OCI-LY3 (cell line): Measurements from ENCODE around the gene TWIST2.

ENCODE experiments used
- CTCF ChIP-seq: fragments of 200-600, 300-600 bp; sonication (generic); IDR thresholded peaks from 2 replicates; pipeline ENCODE4 v1.5.1; 2014; ENCODE audit warnings: antibody characterized with exemption, low read length, low read depth
- EZH2phosphoT487 ChIP-seq: fragments of 200-600 bp; shearing (Covaris generic); IDR thresholded peaks from 2 replicates; pipeline ENCODE4 v1.6.1; 2018; ENCODE audit warnings: antibody characterized with exemption, mixed run types, low read depth

GRCh38 chr2:238915596-238915995 is 67.7 kb downstream of the TWIST2 start:
- no peak for TF ChIP-seq CTCF
- no peak for TF ChIP-seq EZH2phosphoT487
